ENCODE results near the gene TICAM2. TPM values are rescaled to one million over a fixed set of nuclear protein-coding genes. Genes with fewer than 3 reads are reported as not detected.

TICAM2 gene
- total and polyA plus RNA-seq, 9 of the 15 experiments (the other 6 are each of a cell fraction or from before 2014, with no cell fraction given): 0.15 to 1.8 (median 0.98) TPM

- Histone ChIP-seq H3K9me3 (replicated peaks; ENCODE audit: control insufficient read depth, insufficient read depth, low read depth, low read length) (no peaks in the 10 kb centered on the region), H3K36me3 (ENCODE audit: control insufficient read depth, insufficient read depth, low read length) (peaks cover 54% of the 10 kb centered on the region), H4K20me1 (replicated peaks; ENCODE audit: control insufficient read depth, insufficient read depth, low read length) (no peaks in the 10 kb centered on the region), H3K4me1 (replicated peaks in 1 of 2; ENCODE audit: control insufficient read depth in 2 of 2, insufficient read depth in 2 of 2, low read length in 2 of 2) (peaks cover 0 to 3% of the 10 kb centered on the region in 2 experiments; a peak in 1 of 5 replicates), H2AFZ (ENCODE audit: low read depth, low read length) (no peak overlapping the region), H3K9me1 (ENCODE audit: control insufficient read depth, insufficient read depth, low read length) (no peaks in the 10 kb centered on the region), H3K27me3 (ENCODE audit: control insufficient read depth in 2 of 2, insufficient read depth in 2 of 2, low read length in 2 of 2) (no peaks in the 10 kb centered on the region), H3K9ac (ENCODE audit: insufficient read depth in 1 of 2, low read depth in 2 of 2, low read length in 2 of 2) (no peak overlapping the region), H3K79me2 (ENCODE audit: control insufficient read depth, insufficient read depth, low read length) (peaks cover 98% of the 10 kb centered on the region), H3K4me2 (ENCODE audit: insufficient read depth, low read length) (no peak overlapping the region), H3K27ac (ENCODE audit: extremely low read depth, low read depth, low read length) (no peak overlapping the region), H3K4me3 (no peak overlapping the region)
- DNase-seq (ENCODE audit: extremely low read depth in 1 of 4, low spot score in 3 of 4) (no peak), FAIRE-seq (peak; percentile 51), ATAC-seq (no peak)
- no TSS peak for BruUV-seq (replicated peaks)
- TF ChIP-seq ZNF384 (IDR thresholded peaks at IDR 0.05; ENCODE audit: low read depth, low read length) (no peak), FOXJ3 (CRISPR knock-in tag; IDR thresholded peaks at IDR 0.05) (no peak), SRSF9 (IDR thresholded peaks at IDR 0.05; ENCODE audit: borderline replicate concordance, low read depth, low read length) (no peak)
- ChIA-PET POLR2A (no interaction called here), CTCF (ENCODE audit: low intra/inter-chr PET ratio) (no interaction called here)
- 75% methylated on average over 3 of the region's 3 CpGs for WGBS (ENCODE audit: insufficient coverage, low coverage, missing lambda C conversion rate)
- in situ Hi-C loops (cut with MboI) (no loop called here), intact Hi-C loops (cut with micrococcal nuclease) (no loop called here)
Measured at GRCh38 chr5:115535479-115536035, 66.7 kb downstream of the TICAM2 start.

GRCh38 chr5:115532517-115532916 is 69.8 kb downstream of the TICAM2 start:
- FAIRE-seq: no peak
- WGBS (ENCODE audit: insufficient coverage, low coverage, missing lambda C conversion rate): 64% methylated on average over 2 of the region's 2 CpGs
- Histone ChIP-seq H3K9ac (ENCODE audit: insufficient read depth in 1 of 2, low read depth in 2 of 2, low read length in 2 of 2) (no peak overlapping the region), H3K4me3 (no peak overlapping the region), H3K27me3 (ENCODE audit: control insufficient read depth in 2 of 2, insufficient read depth in 2 of 2, low read length in 2 of 2) (no peaks in the 10 kb centered on the region), H2AFZ (ENCODE audit: low read depth, low read length) (no peak overlapping the region), H3K79me2 (ENCODE audit: control insufficient read depth, insufficient read depth, low read length) (peaks cover 96% of the 10 kb centered on the region), H3K9me3 (replicated peaks; ENCODE audit: control insufficient read depth, insufficient read depth, low read depth, low read length) (no peaks in the 10 kb centered on the region), H3K27ac (ENCODE audit: extremely low read depth, low read depth, low read length) (no peak overlapping the region), H3K36me3 (ENCODE audit: control insufficient read depth, insufficient read depth, low read length) (peaks cover 30% of the 10 kb centered on the region), H4K20me1 (replicated peaks; ENCODE audit: control insufficient read depth, insufficient read depth, low read length) (no peaks in the 10 kb centered on the region), H3K4me1 (replicated peaks in 1 of 2; ENCODE audit: control insufficient read depth in 2 of 2, insufficient read depth in 2 of 2, low read length in 2 of 2) (no peaks in the 10 kb centered on the region), H3K4me2 (ENCODE audit: insufficient read depth, low read length) (no peak overlapping the region), H3K9me1 (ENCODE audit: control insufficient read depth, insufficient read depth, low read length) (no peaks in the 10 kb centered on the region)
- in situ Hi-C loops (cut with MboI): no loop called here
- no peak for ATAC-seq
- intact Hi-C loops (cut with micrococcal nuclease): no loop called here
- DNase-seq (ENCODE audit: extremely low read depth in 1 of 4, low spot score in 3 of 4): no peak
- TF ChIP-seq, protein P1, sequence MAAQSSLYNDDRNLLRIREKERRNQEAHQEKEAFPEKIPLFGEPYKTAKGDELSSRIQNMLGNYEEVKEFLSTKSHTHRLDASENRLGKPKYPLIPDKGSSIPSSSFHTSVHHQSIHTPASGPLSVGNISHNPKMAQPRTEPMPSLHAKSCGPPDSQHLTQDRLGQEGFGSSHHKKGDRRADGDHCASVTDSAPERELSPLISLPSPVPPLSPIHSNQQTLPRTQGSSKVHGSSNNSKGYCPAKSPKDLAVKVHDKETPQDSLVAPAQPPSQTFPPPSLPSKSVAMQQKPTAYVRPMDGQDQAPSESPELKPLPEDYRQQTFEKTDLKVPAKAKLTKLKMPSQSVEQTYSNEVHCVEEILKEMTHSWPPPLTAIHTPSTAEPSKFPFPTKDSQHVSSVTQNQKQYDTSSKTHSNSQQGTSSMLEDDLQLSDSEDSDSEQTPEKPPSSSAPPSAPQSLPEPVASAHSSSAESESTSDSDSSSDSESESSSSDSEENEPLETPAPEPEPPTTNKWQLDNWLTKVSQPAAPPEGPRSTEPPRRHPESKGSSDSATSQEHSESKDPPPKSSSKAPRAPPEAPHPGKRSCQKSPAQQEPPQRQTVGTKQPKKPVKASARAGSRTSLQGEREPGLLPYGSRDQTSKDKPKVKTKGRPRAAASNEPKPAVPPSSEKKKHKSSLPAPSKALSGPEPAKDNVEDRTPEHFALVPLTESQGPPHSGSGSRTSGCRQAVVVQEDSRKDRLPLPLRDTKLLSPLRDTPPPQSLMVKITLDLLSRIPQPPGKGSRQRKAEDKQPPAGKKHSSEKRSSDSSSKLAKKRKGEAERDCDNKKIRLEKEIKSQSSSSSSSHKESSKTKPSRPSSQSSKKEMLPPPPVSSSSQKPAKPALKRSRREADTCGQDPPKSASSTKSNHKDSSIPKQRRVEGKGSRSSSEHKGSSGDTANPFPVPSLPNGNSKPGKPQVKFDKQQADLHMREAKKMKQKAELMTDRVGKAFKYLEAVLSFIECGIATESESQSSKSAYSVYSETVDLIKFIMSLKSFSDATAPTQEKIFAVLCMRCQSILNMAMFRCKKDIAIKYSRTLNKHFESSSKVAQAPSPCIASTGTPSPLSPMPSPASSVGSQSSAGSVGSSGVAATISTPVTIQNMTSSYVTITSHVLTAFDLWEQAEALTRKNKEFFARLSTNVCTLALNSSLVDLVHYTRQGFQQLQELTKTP (IDR thresholded peaks at IDR 0.05; ENCODE audit: low read depth in 1 of 2, partially characterized antibody in 2 of 2): no peak
- CTCF ChIA-PET (ENCODE audit: low intra/inter-chr PET ratio): no interaction called here
- no TSS peak for BruUV-seq (replicated peaks)
- POLR2A ChIA-PET: no interaction called here
